ENCODE results near the gene ITPR1.

- TF ChIP-seq CTCF (conservative IDR thresholded peaks at IDR 0.05) (no peak), EZH2 (IDR thresholded peaks at IDR 0.05; ENCODE audit: low read depth) (no peak)
These were observed 321.9 kb downstream of the ITPR1 start for GRCh38 chr3:4814904-4815574.

Measured in PC-9 (cell line).